GM12874 (cell line): Measurements from ENCODE around the gene ALPI.
A peak's percentile ranks its signal among the peaks of the same experiment; 100 is the strongest.

ENCODE experiments used
- CTCF ChIP-seq: IDR thresholded peaks from 2 replicates; pipeline ENCODE4 v1.5.1; 2011; ENCODE audit warnings: low read depth, mild to moderate bottlenecking, control low read depth, low read length, moderate library complexity; ENCODE audit not compliant: insufficient read depth

ALPI gene

GRCh38 chr2:232439758-232440135 is 16.2 kb upstream of the ALPI start:
- TF ChIP-seq CTCF, result 0 out of 2 replicates have a peak, but pooled peaks have one; percentile 18

- peak; percentile 90 for TF ChIP-seq CTCF
Measured at GRCh38 chr2:232440220-232441018, 15.5 kb upstream of the ALPI start.

GRCh38 chr2:232441147-232441651 is 14.8 kb upstream of the ALPI start:
- TF ChIP-seq CTCF, result no peak

- peak; percentile 91 for TF ChIP-seq CTCF
Measured at GRCh38 chr2:232444409-232445148, 11.4 kb upstream of the ALPI start.

- 0 out of 2 replicates have a peak, but pooled peaks have one; percentile 8 for TF ChIP-seq CTCF
Measured at GRCh38 chr2:232446266-232446777, 9.6 kb upstream of the ALPI start.

- TF ChIP-seq CTCF, result no peak
Measured at GRCh38 chr2:232447091-232447620, 8.8 kb upstream of the ALPI start.
